ENCODE measurements around the gene TOR1A.

DNA sequence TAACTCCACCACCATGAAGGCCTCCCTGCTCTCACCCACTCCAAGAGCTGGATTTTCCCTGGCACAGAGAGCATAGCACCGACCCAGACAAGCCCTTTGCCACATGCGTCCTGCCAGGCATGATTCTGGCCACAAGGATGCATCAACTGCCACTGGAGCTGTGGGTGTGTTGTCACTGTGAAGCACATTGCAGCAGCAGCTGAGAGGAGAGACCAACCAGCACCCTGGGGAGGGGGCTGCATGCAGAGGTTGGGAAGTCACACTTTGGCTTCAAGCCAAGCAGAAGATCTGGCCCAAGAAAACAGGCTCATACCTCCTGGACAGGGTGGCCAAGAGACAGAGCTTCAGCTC lies 48.5 kb downstream of the TOR1A start:
- TF ChIP-seq, protein P1, sequence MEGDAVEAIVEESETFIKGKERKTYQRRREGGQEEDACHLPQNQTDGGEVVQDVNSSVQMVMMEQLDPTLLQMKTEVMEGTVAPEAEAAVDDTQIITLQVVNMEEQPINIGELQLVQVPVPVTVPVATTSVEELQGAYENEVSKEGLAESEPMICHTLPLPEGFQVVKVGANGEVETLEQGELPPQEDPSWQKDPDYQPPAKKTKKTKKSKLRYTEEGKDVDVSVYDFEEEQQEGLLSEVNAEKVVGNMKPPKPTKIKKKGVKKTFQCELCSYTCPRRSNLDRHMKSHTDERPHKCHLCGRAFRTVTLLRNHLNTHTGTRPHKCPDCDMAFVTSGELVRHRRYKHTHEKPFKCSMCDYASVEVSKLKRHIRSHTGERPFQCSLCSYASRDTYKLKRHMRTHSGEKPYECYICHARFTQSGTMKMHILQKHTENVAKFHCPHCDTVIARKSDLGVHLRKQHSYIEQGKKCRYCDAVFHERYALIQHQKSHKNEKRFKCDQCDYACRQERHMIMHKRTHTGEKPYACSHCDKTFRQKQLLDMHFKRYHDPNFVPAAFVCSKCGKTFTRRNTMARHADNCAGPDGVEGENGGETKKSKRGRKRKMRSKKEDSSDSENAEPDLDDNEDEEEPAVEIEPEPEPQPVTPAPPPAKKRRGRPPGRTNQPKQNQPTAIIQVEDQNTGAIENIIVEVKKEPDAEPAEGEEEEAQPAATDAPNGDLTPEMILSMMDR (IDR thresholded peaks at IDR 0.05) = no peak
- no peak for TF ChIP-seq POLR2A (IDR thresholded peaks at IDR 0.05)

All from Peyer's patch (tissue), 4 donors.